OCI-M2 (cell line): ENCODE data around the gene MAD1L1.

ENCODE experiments used
- DNase-seq: peaks from one replicate; lab custom pipeline; 2025; ENCODE audit not compliant: unreplicated experiment; lab: John Stamatoyannopoulos, UW

The MAD1L1 gene

DNA sequence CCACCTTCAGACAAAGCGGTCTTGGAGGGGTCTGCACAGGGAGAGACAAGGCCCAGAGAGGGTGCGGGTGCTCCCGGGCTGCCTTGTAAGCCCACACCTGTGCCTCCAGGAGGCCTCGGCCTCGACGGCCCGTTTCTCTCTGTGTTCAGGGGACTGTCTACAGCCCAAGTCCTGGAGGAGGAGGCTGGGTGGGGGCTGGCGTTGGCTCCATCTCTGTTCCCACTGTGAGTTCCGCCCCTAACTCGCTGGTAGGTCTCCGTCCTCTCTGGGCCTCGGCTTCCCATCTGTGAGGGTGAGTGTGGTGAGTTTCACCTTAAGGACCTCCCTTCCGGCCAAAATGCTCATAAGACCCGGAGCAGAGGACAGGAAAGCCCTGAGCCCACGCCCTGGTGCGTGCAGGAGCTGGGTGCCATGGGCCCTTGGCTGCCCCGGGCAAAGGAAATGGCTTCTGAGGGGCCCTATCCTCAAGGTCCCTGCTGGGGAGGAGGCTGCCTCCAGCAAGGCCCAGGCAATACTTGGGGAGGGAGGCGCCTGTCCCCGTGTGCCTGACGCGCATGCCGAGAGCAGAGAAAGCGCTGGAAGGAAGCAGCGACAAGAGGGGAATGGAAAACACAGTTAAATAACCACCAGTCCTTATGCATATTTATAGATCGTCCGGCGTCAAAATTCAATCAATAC, 285.8 kb downstream of the MAD1L1 start:
- no peak for DNase-seq

GRCh38 chr7:1946025-1946772, 286.5 kb downstream of the MAD1L1 start:
- no peak for DNase-seq

GRCh38 chr7:1945558-1945957, 287.2 kb downstream of the MAD1L1 start:
- no peak for DNase-seq

GRCh38 chr7:1944619-1945210, 288.0 kb downstream of the MAD1L1 start:
- DNase-seq, result no peak

- no peak for DNase-seq
Observed at GRCh38 chr7:1943933-1944618, 288.7 kb downstream of the MAD1L1 start.

DNA sequence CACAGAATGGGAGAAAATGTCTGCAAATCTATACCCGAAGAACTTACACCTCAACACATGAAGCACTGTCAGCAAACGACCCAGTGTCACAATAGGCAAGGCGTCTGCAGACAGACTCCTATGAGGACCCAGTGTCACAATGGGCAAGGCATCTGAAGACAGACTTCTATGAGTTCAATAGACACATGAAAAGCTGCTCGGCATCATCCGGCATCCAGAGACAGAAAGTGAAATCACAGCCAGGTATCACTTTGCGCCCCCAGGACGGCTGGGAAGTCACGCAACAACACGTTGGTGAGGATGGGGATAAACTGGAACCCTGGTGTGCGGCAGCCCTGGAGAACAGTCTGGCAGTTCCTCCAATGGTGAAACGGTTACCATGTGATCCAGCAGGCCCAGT, 289.4 kb downstream of the MAD1L1 start:
- DNase-seq, result no peak

DNA sequence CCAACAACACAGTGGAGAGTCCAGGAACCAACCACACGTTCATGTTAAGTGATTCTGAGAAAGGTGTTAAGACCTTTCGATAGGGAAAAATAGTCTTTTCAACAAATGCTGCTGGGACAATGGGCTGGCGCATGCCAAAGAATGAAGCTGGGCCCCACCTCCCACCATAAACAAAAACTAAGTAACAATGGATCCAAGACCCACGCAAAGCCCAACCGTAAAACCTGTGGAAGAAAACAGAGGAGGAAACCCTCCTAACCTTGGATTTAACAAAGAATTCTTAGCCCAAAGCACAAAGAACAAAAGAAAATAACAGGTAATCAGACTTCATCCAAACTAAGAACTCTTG, 289.8 kb downstream of the MAD1L1 start:
- DNase-seq, result no peak

- no peak for DNase-seq
Observed at GRCh38 chr7:1942243-1942940, 290.4 kb downstream of the MAD1L1 start.

DNA sequence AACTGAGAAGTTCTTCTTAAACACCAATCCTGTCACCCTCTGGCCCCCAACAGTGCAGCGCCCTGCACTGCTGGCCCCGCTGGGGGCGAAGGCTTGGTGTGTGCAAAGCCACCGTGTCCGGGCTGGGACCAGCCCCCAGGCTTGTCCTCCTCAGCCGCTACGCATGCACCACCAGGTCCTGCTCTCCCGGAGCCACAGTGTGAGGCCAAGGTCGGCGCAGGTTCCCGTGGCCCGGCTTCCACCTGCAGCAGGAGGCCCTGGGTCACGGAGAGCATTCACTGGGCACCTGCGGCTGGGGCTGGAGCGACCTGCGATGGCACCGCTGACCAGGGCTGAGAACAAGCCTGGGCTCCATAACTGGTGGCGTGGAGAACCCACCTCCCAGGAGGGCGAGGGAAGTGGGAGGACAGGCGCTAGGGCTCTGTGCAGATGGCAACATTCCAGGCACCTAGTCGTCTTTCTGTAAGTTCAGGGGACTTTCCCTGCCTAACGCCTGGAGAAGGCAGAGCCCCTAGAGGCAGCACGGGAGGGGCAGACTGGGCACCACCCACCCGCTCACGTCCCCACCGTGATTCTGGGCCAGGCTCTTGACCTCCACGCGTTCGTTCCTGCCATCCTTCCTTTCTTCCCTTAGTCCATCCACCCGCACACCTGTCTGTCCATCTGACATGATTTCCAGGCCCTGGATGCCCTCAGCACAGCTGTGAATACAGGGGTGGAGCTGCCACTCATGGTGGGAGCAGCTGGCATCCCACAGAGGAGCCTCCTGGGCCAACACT, 291.1 kb downstream of the MAD1L1 start:
- no peak for DNase-seq

- DNase-seq, result no peak
Observed at GRCh38 chr7:1940863-1941262, 291.9 kb downstream of the MAD1L1 start.

GRCh38 chr7:1940402-1940786, 292.4 kb downstream of the MAD1L1 start:
- no peak for DNase-seq

- DNase-seq, result no peak
Observed at GRCh38 chr7:1939434-1940401, 293.0 kb downstream of the MAD1L1 start.

DNA sequence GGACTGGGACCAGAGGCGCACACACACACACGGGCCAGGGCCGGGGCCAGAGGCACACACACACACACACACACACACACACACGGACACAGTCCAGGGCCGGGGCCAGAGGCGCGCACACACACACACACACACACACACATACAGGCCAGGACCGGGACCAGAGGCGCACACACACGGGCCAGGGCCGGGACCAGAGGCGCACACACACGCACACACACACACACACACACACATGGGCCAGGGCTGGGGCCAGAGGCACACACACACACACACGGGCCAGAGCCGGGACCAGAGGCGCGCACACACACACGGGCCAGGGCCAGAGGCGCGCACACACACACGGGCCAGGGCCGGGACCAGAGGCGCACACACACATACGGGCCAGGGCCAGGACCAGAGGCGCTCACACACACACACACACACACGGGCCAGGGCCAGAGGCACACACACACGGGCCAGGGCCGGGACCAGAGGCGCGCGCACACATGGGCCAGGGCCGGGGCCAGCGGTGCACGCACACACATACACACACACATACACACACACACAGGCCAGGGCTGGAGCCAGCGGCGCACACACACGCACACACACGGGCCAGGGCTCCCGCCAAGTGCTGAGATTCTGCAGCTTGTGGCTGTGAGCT, 293.8 kb downstream of the MAD1L1 start:
- no peak for DNase-seq

DNA sequence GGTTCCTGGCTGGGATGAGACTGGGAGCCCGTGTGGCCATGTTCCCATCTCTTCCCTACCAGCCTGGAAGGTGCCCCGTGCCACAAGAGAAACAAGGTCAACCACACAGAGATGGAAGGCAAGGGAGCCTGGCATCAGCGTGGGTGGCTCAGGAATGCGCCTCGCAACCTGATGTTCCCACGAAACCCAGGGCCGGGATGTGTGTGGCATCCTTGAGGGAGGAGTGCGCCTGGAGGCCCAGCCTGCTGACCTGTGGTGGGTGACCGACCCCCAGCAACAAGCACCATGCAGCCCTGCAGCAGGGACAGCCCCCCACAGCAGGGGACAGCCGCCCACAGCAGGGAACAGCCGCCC, 295.5 kb downstream of the MAD1L1 start:
- no peak for DNase-seq

GRCh38 chr7:1936531-1937251, 296.1 kb downstream of the MAD1L1 start:
- no peak for DNase-seq

DNA sequence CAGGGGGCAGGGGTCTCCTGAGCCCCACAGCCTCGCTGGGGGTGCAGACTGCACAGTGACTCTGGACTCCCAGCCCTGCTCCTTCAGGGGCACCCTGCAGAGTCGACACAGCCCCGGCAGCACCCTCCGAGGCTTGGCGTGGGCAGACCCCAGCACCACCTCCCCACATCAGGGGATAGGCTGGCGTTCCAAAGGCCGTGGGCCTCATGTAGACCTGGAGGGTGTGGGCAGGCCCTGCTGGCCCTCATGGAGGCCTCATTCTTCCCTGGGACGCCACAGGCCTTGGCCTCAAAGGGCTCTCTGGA, 296.8 kb downstream of the MAD1L1 start:
- no peak for DNase-seq

DNA sequence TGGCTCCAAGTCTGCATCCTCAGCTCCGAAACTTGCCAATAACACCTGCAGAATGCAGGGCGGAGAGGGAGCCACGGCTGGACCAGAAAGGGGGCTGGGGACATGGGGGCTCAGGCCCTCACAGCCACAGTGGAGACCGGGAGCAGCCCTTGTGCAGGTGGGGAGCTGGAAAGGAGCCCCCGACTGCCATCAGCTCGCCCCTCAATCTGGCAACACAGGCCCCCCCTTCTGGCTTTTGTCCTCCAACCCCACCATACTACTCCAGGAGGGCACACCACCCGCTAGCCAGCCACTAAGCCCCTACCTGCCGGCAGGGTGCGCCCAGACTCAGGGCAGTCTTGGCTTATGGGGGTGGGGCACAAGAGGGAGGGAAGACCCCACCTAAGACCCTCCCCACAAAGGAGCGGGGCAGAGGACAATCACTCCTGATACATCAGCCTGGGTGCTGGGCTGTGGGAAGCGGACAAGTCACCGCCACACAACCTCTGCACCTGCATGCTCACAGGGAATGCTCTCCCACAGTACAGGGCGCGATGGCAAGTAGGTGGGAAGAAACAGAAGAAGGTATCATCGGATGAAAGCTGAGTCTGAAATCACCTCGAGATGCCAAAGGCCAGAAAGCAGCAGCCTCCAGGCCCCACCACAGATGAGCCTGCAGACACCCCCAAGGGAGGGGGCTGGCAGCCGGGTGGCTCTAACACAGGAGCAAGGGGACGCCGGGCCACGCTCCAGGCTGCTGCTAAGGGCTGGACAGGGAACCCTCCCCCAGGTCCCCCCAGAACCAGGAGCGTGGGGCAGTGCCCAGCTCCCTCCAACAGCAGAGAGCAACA, 297.4 kb downstream of the MAD1L1 start:
- no peak for DNase-seq

DNA sequence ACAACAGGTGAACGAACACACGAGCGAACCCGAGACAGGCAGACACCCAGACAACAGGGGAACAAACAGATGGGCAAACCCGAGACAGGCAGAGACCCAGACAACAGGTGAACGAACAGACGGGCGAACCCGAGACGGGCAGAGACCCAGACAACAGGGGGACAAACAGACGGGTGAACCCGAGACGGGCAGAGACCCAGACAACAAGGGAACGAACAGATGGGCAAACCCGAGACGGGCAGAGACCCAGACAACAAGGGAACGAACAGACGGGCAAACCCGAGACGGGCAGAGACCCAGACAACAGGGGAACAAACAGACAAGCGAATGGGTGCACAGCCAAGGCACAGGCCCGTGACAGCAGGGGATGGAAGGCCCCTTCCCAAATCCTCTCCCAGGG, 298.0 kb downstream of the MAD1L1 start:
- DNase-seq, result no peak
